CD4-positive, alpha-beta T cell treated with Interleukin-2 at 100 ng/mL for 4 hours (primary cell): ENCODE data around the gene KLHL5.
"Not testable (repeated sequence)": the region's sequence is repeated elsewhere in the genome, so short reads cannot be mapped to it uniquely, and the experiment has no call there.

Source experiments
- DNase-seq: peaks from one replicate; pipeline ENCODE4 v3.0.0-alpha.2; 2020; ENCODE audit warnings: low spot score

Gene KLHL5

GRCh38 chr4:39062094-39062769 is at the start of gene KLHL5:
KLHL5 (plus strand) TSS chr4:39062232; CDS start chr4:39062653, 421 bp downstream.
- no peak for DNase-seq

- no peak for DNase-seq
Measured at GRCh38 chr4:39014028-39014427, 48.0 kb upstream of the KLHL5 start.

GRCh38 chr4:39020130-39020529 is 41.9 kb upstream of the KLHL5 start:
- no peak for DNase-seq

GRCh38 chr4:39021631-39022030 is 40.4 kb upstream of the KLHL5 start:
- DNase-seq: no peak

- DNase-seq: no peak
Measured at GRCh38 chr4:39022241-39022640, 39.8 kb upstream of the KLHL5 start.

- no peak for DNase-seq
Measured at GRCh38 chr4:39023059-39023458, 39.0 kb upstream of the KLHL5 start.

- no peak for DNase-seq
Measured at GRCh38 chr4:39024311-39024865, 37.6 kb upstream of the KLHL5 start.

- DNase-seq: no peak
Measured at GRCh38 chr4:39025552-39026085, 36.4 kb upstream of the KLHL5 start.

GRCh38 chr4:39026096-39026495 is 35.9 kb upstream of the KLHL5 start:
- DNase-seq: no peak

GRCh38 chr4:39029752-39030694 is 32.0 kb upstream of the KLHL5 start:
- peak; percentile 46 for DNase-seq

GRCh38 chr4:39030725-39031124 is 31.3 kb upstream of the KLHL5 start:
- no peak for DNase-seq

- DNase-seq: not testable (repeated sequence)
Measured at GRCh38 chr4:39031590-39032020, 30.4 kb upstream of the KLHL5 start.

GRCh38 chr4:39032218-39033085 is 29.6 kb upstream of the KLHL5 start, which contains the start of gene TMEM156:
TMEM156 (minus strand) TSS chr4:39032409; CDS start chr4:39032313, 96 bp downstream.
- peak; percentile 77 for DNase-seq

- DNase-seq: no peak
Measured at GRCh38 chr4:39036172-39036571, 25.9 kb upstream of the KLHL5 start.

GRCh38 chr4:39037491-39037825 is 24.6 kb upstream of the KLHL5 start:
- no peak for DNase-seq

- no peak for DNase-seq
Measured at GRCh38 chr4:39037941-39038340, 24.1 kb upstream of the KLHL5 start.

- DNase-seq: no peak
Measured at GRCh38 chr4:39039108-39039507, 22.9 kb upstream of the KLHL5 start.

- no peak for DNase-seq
Measured at GRCh38 chr4:39042366-39042765, 19.7 kb upstream of the KLHL5 start.

- DNase-seq: no peak
Measured at GRCh38 chr4:39043058-39043860, 18.8 kb upstream of the KLHL5 start.

- DNase-seq: peak; percentile 48
Measured at GRCh38 chr4:39043861-39044363, 18.1 kb upstream of the KLHL5 start.
